ENCODE results near the gene SEC14L5.
"Not testable (repeated sequence)": the region's sequence is repeated elsewhere in the genome, so short reads cannot be mapped to it uniquely, and the experiment has no call there.

SEC14L5 gene

DNA sequence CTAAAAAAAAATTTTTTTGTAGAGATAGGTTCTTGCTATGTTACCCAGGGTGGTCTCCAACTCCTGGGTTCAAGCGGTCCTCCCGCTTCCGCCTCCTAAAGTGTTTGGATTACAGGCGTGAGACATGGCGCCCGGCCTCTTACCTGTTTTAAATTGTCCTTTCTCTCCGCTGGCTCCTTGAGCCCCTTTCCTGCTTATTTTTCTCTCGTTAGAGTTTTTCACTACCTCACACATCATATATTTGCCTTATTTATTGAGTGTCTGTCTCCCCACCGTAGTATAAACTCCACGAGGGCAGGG, 760 bp upstream of the SEC14L5 start:
- DNase-seq: no peak

GRCh38 chr16:4958510-4959438, 644 bp downstream of the SEC14L5 start:
- DNase-seq: no peak

GRCh38 chr16:4960579-4960978, 2.4 kb downstream of the SEC14L5 start:
- no peak for DNase-seq

DNA sequence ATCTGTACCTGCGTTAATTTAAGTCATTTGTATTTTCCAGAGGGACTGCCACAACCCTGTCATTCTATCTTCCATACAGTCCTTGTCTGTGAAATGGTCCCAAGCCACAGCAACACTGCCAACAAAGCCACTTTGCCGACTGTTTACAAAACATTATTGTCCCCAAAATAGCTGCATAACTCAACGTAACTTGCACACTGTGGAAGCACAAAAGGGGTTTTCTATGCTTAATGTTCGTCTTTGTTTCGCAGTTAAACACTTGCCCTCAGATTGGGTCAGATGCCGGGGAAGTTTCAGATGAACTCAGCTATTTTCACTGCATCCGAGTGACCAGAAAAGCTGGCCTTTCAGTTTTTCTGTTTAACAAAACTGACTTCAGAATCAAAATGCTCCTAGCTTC, 4.6 kb downstream of the SEC14L5 start:
- DNase-seq: no peak

DNA sequence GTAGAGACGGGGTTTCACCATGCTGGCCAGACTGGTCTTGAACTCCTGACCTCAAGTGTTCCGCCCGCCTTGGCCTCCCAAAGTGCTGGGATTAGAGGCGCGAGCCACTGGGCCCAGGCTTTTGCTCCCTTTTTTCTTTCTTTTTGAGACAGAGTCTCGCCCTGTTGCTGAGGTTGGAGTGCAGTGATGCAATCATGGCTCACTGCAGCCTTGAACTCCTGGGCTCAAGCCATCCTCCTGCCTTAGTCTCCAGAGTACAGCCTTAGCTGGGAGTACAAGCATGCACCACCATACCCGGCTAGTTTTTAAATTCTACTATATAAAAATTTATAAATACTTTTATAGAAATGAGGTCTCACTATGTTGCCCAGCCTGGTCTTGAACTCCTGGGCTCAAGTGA, 5.4 kb downstream of the SEC14L5 start:
- not testable (repeated sequence) for DNase-seq

DNA sequence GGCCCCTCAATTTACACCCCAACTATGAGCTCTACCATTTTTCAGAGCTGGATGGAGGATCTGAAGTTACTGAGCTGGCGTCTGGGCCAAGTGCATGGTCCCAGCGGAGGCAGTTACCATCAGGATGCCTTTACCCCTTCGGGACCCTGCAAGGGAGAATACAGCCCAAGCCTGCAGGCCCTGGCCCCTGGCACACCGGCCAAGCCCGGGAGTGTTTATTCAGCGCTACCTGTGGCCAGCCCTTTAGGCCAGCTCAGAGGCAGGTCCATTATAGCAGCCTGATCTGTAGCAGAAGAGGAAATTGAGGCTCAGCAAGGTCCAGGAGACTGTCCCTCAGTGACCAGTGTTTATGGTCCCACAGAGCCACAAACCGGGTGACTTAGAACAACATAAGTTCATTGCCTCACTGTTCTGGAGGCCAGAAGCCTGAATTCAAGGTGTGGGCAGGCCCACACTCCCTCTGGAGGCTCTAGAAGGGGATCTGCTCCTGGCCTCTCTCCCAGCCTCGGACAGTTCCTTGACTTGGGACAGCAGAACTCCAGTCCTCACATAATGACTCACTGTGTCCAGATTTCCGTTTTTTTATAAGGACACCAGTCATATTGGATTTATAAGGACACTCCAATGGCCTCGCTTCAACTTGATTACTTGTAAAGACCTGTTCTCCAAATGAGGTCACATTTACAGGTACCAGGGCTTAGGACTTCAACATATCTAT, 8.8 kb downstream of the SEC14L5 start:
- DNase-seq: no peak

DNA sequence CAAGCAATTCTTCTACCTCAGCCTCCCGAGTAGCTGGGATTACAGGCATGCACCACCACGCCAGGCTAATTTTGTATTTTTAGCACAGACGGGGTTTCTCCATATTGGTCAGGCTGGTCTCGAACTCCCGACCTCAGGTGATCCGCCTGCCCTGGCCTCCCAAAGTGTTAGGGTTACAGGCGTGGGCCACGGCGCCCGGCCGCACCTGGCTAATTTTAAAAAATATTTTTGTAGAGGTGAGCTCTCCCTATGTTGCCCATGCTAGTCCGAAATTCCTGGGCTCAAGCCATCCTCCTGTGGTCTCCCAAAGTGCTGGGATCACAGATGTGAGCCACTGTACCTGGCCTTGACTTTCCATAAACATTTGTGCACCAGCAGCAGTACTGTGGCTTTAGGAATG, 10.1 kb downstream of the SEC14L5 start:
- not testable (repeated sequence) for DNase-seq

- DNase-seq: no peak
These were observed 10.9 kb downstream of the SEC14L5 start for GRCh38 chr16:4968879-4969483.

DNA sequence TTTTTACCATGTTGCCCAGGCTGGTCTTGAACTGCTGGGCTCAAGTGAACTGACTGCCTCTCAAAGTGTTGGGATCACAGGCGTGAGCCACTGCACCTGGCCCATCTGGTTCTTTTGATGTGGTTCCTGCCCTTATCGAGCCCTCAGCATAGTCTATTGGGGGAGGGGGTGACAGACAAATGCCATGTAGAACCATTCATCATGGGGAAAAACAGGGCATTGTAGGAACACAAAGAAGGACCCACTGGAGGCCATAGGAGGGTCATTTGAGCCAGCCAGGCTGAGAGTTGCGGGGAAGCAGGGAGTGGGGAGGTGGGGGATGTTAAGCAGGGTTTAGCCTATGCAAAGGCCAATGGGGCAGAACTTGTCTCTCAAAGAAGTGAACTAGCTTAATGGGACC, 11.9 kb downstream of the SEC14L5 start:
- DNase-seq: no peak

DNA sequence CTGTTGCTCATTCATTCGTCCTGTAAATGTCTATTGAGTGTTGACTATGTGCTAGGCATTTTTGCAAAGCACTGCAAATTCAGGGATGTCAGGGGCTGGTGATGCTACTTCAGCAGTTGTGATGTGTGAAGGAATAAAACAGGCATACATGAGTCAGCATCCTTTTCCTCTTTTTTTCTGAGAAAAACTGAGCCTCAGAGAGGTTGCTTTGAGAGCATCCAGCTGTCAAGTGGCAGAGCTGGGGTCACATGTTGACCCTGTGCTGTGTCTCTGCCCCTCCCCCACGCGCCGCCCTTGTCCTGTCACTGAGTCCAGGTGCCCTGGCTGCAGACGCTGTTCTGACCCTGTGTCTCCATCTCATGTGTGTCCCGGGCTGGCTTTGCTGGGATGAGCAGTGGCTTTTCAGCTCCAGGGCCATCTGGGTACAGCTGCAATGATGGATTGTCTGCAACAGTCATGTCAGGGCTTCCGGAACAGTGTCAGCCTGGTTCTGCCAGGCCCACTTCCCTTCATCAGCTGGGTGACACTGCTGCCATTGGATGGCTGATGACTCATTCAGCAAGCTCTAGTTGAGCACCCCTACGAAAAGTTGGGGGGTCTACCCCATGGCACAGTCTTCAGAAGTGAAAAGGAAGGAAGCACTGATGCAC, 14.9 kb downstream of the SEC14L5 start:
- DNase-seq: peak in 1 of 2 donors; percentile 84

GRCh38 chr16:4976079-4976478, 17.9 kb downstream of the SEC14L5 start:
- DNase-seq: peak in 1 of 2 donors; percentile 67

DNA sequence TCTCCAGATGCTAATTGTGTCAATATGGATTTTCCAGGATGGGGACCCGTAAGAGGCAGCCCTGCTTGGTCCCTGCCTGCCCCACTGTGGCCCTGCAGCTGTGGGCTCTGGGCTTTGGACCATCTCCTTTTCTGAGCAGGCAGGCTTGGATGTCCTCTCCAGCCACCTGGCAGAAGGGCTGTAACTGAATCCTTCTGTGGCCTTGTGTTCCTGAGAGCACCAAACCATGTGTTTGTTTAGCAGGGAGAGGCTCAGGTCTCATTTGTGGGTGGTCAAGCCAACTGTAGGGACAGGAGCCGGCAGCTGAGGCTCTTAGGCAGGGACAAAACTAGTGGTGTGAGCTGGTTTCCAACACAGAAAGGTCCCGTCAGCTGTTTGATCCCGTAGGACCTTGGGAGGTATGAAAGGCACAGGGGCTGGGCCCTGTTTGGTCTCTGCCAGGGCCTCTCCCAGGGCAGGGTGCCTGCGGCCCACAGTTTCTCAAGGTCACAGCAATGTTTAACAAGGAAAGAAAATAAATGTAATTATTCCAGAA, 18.5 kb downstream of the SEC14L5 start:
- no peak for DNase-seq

- DNase-seq: no peak
These were observed 21.0 kb downstream of the SEC14L5 start for GRCh38 chr16:4979164-4979563.

GRCh38 chr16:4979736-4980660, 21.9 kb downstream of the SEC14L5 start:
- no peak for DNase-seq

GRCh38 chr16:4980691-4981090, 22.6 kb downstream of the SEC14L5 start:
- DNase-seq: no peak

- no peak for DNase-seq
These were observed 23.3 kb downstream of the SEC14L5 start for GRCh38 chr16:4981473-4981872.

GRCh38 chr16:4982056-4982867, 24.1 kb downstream of the SEC14L5 start:
- DNase-seq: no peak

DNA sequence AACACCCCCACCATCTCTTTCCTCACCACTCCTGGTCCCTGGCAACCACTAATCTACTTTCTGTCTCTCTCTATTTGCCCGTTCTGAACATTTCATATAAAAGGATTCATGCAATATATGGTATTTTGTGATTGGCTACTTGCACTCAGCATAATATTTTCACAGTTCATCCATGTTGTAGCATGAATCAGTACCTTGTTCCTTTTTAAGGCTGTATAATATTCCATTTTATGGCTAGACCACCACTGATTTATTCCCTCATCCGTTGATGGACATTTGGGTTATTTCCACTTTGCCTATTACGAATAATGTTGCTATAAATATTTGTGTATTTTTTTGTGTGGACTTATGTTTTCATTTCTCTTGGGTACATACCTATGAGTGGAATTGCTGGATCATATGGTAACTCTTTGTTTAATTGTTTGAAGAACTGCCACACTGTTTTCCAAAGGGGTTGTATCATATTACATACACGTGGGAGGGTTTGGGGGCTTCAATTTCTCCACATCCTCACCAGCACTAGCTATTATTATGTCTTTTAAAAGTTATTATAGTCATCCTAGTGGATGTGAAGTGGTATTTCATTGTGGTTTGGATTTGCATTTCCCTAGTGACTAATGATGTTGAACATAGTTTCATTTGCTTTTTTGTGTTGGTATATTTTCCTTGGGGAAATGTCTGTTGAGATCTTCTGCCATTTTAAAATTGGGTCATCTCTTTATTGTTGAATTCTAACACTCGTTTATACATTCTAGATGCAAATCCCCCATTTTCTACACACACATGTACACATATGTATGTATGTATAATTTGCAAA, 26.3 kb downstream of the SEC14L5 start:
- no peak for DNase-seq

DNA sequence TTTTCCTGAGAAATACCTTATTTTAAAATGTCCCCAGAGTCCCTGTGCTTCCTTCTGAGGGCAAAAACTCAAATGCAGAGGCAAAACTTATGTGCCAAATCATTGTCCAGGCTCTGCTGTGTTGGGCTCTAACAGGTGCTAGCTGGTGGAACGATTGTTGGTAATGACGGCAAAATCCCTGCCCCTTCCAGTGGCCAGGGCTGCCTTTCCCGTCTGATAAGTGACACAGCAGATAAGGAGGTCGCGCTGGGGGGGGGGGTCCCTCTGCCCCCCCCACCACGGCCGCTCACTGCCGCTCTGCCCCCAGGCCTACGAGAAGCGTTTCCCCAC, 29.1 kb downstream of the SEC14L5 start:
- no peak for DNase-seq
